Fibroblast of lung (primary cell): ENCODE data around the gene PPRC1. TPM values are rescaled to one million over a fixed set of nuclear protein-coding genes. Genes with fewer than 3 reads are reported as not detected.
A peak's percentile ranks its signal among the peaks of the same experiment; 100 is the strongest.

Source experiments
- DNase-seq, 2 donors: peaks; one replicate each; pipeline versions ENCODE4 v3.0.0 to v3.0.0-alpha.2; 2010; ENCODE audit warnings: low read depth in 2 of 2
- H2AFZ ChIP-seq: 2 replicates; pipeline ENCODE4 v1.5.1; 2012; ENCODE audit warnings: low read length, control low read depth, inconsistent platforms
- H3K27ac ChIP-seq: 2 replicates; pipeline ENCODE4 v1.5.1; 2011; ENCODE audit warnings: low read length, control low read depth; ENCODE audit not compliant: insufficient read depth
- H3K27me3 ChIP-seq: 2 replicates; pipeline ENCODE4 v1.5.1; 2011; ENCODE audit warnings: mild to moderate bottlenecking, low read length; ENCODE audit not compliant: control insufficient read depth, insufficient read depth
- H3K36me3 ChIP-seq: 2 replicates; pipeline ENCODE4 v1.5.1; 2011; ENCODE audit warnings: low read length; ENCODE audit not compliant: control insufficient read depth, insufficient read depth
- H3K4me1 ChIP-seq: 2 replicates; pipeline ENCODE4 v1.5.1; 2011; ENCODE audit warnings: low read length; ENCODE audit not compliant: control insufficient read depth, insufficient read depth; ENCODE audit errors: extremely low read depth
- H3K4me2 ChIP-seq: 2 replicates; pipeline ENCODE4 v1.5.1; 2011; ENCODE audit warnings: low read length, control low read depth; ENCODE audit not compliant: insufficient read depth; ENCODE audit errors: extremely low read depth
- H3K4me3 ChIP-seq, 4 experiments: fragments of 200-600 bp in 1 of 4; sonication (generic) in 1 of 4; replicated peaks in 1 of 4; 2 replicates each; pipeline ENCODE4 v1.5.1; 2011 to 2016; ENCODE audit warnings: low read length in 4 of 4, low read depth in 3 of 4, mild to moderate bottlenecking in 3 of 4, control low read depth in 2 of 4, inconsistent platforms in 1 of 4, mixed read lengths in 1 of 4; ENCODE audit not compliant: insufficient read depth in 1 of 4; ENCODE audit errors: control extremely low read depth in 1 of 4
- H3K79me2 ChIP-seq: 2 replicates; pipeline ENCODE4 v1.5.1; 2012; ENCODE audit warnings: mild to moderate bottlenecking, low read length, inconsistent platforms; ENCODE audit not compliant: control insufficient read depth, insufficient read depth
- H3K9ac ChIP-seq: 2 replicates; pipeline ENCODE4 v1.5.1; 2011; ENCODE audit warnings: mild to moderate bottlenecking, low read length, control low read depth; ENCODE audit not compliant: insufficient read depth
- H3K9me3 ChIP-seq: 2 replicates; pipeline ENCODE4 v1.5.1; 2012; ENCODE audit warnings: low read depth, low read length; ENCODE audit not compliant: control insufficient read depth, insufficient read depth
- H4K20me1 ChIP-seq: 2 replicates; pipeline ENCODE4 v1.5.1; 2011; ENCODE audit warnings: low read length; ENCODE audit not compliant: control insufficient read depth, insufficient read depth; ENCODE audit errors: extremely low read depth
- EZH2 ChIP-seq: IDR thresholded peaks from 2 replicates; pipeline ENCODE4 v1.5.1; 2012; ENCODE audit warnings: low read length, control low read depth, mild to moderate bottlenecking; ENCODE audit errors: missing control alignments
- polyA plus RNA-seq, 2 donors: library from polyadenylated mRNA; depleted of rRNA in 1 of 2; stranded (reverse) in 1 of 2; unstranded in 1 of 2; fragments of >200 nt; gene quantifications; 2 replicates each; pipeline ENCODE4 v1.2.1, GENCODE V29; 2011 to 2012; ENCODE audit warnings: missing spikeins in 1 of 2
- total RNA-seq: library from RNA; depleted of rRNA; stranded (reverse); fragments of >200 nt; gene quantifications from 2 replicates; pipeline ENCODE4 v1.2.1, GENCODE V29; 2014
- TF ChIP-seq, protein P1 (sequence below), 2 donors: IDR thresholded peaks in 1 of 2; conservative IDR thresholded peaks in 1 of 2; 1 replicate in 1 of 2; 2 replicates in 1 of 2; pipeline ENCODE4 v1.5.1; 2011 to 2012; ENCODE audit warnings: low read length in 2 of 2, control low read depth in 1 of 2, inconsistent platforms in 1 of 2, low read depth in 1 of 2, mild to moderate bottlenecking in 1 of 2

The PPRC1 gene
- total and polyA plus RNA-seq, 2 donors (not counting 1 experiment from before 2014, with no cell fraction given), result 9.9 to 13.5 TPM

DNA sequence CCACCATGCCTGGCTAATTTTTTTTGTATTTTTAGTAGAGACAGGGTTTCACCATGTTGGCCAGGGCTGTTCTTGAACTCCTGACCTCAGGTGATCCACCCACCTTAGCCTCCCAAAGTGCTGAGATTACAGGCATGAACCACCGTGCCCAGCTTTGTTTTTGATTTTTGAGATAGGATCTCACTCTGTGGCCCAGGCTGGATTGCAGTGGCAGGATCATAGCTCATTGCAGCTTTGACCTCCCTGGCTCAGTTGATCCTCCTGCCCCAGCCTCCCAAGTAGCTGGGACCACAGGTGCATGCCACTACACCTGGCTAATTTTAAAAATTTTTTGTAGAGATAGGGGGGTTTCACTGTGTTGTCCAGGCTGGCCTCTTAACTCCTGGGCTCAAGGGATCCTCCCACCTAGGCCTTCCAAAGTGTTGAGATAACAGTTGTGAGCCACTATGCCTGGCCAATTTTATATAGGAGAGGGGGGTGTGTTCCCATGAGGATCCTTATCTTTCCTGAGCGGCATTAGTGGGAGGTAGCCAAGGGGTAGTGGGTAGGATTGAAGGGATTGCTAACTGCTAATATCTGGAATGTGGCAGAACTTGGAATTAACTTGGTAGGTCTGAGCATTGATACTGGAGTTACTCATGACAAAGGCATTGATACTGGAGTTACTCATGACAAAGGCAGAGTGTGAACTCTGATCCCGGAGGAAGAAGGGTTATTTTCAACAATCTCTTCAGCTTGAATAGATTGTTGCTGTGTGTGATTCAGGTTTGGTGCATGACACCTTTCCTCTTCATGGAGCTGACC lies 18.3 kb downstream of the PPRC1 start:
- Histone ChIP-seq H2AFZ (no peak overlapping the region), H3K79me2 (peaks cover 38% of the 10 kb centered on the region), H3K4me3 (peak overlapping the region; percentile 9 to 100 (median 36)), H4K20me1 (no peaks in the 10 kb centered on the region), H3K36me3 (peaks cover 28% of the 10 kb centered on the region), H3K4me2 (peak overlapping the region; percentile 78), H3K27me3 (no peaks in the 10 kb centered on the region), H3K4me1 (peaks cover 7% of the 10 kb centered on the region), H3K27ac (peak overlapping the region; percentile 96), H3K9me3 (no peaks in the 10 kb centered on the region), H3K9ac (peak overlapping the region; percentile 11)
- TF ChIP-seq EZH2, result no peak
- TF ChIP-seq, protein P1, sequence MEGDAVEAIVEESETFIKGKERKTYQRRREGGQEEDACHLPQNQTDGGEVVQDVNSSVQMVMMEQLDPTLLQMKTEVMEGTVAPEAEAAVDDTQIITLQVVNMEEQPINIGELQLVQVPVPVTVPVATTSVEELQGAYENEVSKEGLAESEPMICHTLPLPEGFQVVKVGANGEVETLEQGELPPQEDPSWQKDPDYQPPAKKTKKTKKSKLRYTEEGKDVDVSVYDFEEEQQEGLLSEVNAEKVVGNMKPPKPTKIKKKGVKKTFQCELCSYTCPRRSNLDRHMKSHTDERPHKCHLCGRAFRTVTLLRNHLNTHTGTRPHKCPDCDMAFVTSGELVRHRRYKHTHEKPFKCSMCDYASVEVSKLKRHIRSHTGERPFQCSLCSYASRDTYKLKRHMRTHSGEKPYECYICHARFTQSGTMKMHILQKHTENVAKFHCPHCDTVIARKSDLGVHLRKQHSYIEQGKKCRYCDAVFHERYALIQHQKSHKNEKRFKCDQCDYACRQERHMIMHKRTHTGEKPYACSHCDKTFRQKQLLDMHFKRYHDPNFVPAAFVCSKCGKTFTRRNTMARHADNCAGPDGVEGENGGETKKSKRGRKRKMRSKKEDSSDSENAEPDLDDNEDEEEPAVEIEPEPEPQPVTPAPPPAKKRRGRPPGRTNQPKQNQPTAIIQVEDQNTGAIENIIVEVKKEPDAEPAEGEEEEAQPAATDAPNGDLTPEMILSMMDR (conservative IDR thresholded peaks at IDR 0.05 in 1 of 2, IDR thresholded peaks at IDR 0.05 in 1 of 2; ENCODE audit: low read depth in 1 of 2, low read length in 2 of 2), result no peak
- DNase-seq, result peak; percentile 42 to 84

DNA sequence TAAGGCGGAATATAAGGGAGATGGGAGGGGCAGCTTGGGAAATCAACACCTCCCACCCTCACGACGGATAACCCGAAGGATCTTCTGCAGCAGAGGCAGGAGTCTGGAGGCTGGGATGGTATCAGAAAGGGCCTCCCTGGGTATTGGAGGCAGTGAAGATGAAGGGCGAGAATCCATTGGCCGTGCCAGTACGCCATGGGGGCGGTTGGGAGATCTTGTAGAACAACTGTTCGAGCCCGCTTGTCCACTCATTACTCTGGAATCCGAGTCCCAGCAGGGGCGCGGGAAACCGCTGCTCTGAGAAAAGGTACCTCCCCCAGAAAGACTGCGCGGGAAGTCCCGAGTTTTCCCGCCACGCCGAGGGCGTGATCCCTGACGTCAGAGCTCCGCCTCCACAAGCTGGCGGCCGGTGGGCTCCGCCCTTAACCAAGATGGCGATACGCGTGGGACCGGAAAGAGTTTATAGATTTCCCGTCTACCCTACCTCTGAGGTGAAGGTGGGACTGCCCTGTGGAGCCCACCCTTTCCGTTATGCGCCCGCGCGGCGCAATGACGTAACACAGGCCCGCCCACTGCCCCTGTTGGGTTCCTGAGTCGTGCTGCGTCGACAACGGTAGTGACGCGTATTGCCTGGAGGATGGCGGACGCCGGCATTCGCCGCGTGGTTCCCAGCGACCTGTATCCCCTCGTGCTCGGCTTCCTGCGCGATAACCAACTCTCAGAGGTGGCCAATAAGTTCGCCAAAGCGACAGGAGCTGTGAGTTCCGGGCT lies 19.1 kb downstream of the PPRC1 start, which contains the start of gene NOLC1:
Gene NOLC1, plus strand, starts transcription at position 616 of the 771 bp plus-strand sequence. Its CDS starts 22 bp downstream, at position 638.
- H3K9me3 ChIP-seq, result no peaks in the 10 kb centered on the region
- no peaks in the 10 kb centered on the region for H4K20me1 ChIP-seq
- no peak for TF ChIP-seq EZH2
- TF ChIP-seq, protein P1 (conservative IDR thresholded peaks at IDR 0.05 in 1 of 2, IDR thresholded peaks at IDR 0.05 in 1 of 2; ENCODE audit: low read depth in 1 of 2, low read length in 2 of 2), result no peak
- H3K27ac ChIP-seq, result peak within 1 kb of the TSS; percentile 96
- peak within 1 kb of the TSS; percentile 90 for H3K9ac ChIP-seq
- H3K27me3 ChIP-seq, result no peaks in the 10 kb centered on the region
- H3K79me2 ChIP-seq, result peaks cover 45% of the 10 kb centered on the region
- peak; percentile 99 for DNase-seq
- H3K36me3 ChIP-seq, result peaks cover 24% of the 10 kb centered on the region
- peak within 1 kb of the TSS; percentile 63 for H2AFZ ChIP-seq
- H3K4me1 ChIP-seq, result peaks cover 7% of the 10 kb centered on the region
- peak within 1 kb of the TSS; percentile 95 for H3K4me2 ChIP-seq
- H3K4me3 ChIP-seq, result peak within 1 kb of the TSS; percentile 79 to 100 (median 86)

DNA sequence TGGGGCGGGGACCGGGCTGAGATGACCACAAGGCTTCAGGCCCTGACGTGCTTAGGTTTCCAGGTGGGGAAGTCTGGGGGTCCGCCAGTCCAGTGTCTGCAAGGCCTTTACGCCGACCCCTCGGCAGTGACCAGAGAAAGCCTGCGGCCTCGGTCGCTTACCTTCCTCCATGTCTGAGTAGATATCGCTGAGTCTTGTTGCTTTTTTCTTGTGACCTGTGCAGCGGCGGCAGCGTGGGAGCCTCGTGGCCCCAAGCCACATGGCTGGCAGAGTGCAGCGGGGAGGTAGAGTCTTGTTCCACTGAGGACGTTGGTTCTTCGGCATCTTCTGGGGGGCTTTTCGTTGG lies 19.7 kb downstream of the PPRC1 start:
- H3K27ac ChIP-seq, result peak overlapping the region; percentile 96
- H3K4me1 ChIP-seq, result peaks cover 7% of the 10 kb centered on the region
- H3K9ac ChIP-seq, result peak overlapping the region; percentile 90
- TF ChIP-seq, protein P1 (conservative IDR thresholded peaks at IDR 0.05 in 1 of 2, IDR thresholded peaks at IDR 0.05 in 1 of 2; ENCODE audit: low read depth in 1 of 2, low read length in 2 of 2), result no peak
- TF ChIP-seq EZH2, result no peak
- peak overlapping the region; percentile 79 to 100 (median 86) for H3K4me3 ChIP-seq
- H4K20me1 ChIP-seq, result no peaks in the 10 kb centered on the region
- H3K36me3 ChIP-seq, result peaks cover 24% of the 10 kb centered on the region
- peak overlapping the region; percentile 63 for H2AFZ ChIP-seq
- peak in 1 of 2 donors; percentile 24 for DNase-seq
- H3K79me2 ChIP-seq, result peaks cover 50% of the 10 kb centered on the region
- peak overlapping the region; percentile 95 for H3K4me2 ChIP-seq
- no peaks in the 10 kb centered on the region for H3K27me3 ChIP-seq
- H3K9me3 ChIP-seq, result no peaks in the 10 kb centered on the region
